IMR-90 (cell line): ENCODE results near the gene TTC16.

Experiments
- BHLHE40 ChIP-seq: fragments of 150-350 bp; IDR thresholded peaks from 2 replicates; pipeline ENCODE4 v1.6.1; 2016; ENCODE audit warnings: mild to moderate bottlenecking, low read depth, low read length
- CEBPB ChIP-seq: IDR thresholded peaks from 2 replicates; pipeline ENCODE4 v1.6.1; 2012; ENCODE audit warnings: low read depth, low read length, improper control_type of control experiment
- CTCF ChIP-seq: conservative IDR thresholded peaks from 2 replicates; pipeline ENCODE4 v1.5.1; 2012; ENCODE audit warnings: mild to moderate bottlenecking, low read depth, low read length, improper control_type of control experiment
- MAFK ChIP-seq: IDR thresholded peaks from 2 replicates; pipeline ENCODE4 v1.6.1; 2012; ENCODE audit warnings: low read depth, low read length, improper control_type of control experiment
- POLR2A ChIP-seq: IDR thresholded peaks from 2 replicates; pipeline ENCODE4 v1.6.1; 2012; ENCODE audit warnings: mild to moderate bottlenecking, low read depth, low read length
- RAD21 ChIP-seq: IDR thresholded peaks from 2 replicates; pipeline ENCODE4 v1.6.1; 2012; ENCODE audit warnings: low read length, improper control_type of control experiment
- RCOR1 ChIP-seq: IDR thresholded peaks from 2 replicates; pipeline ENCODE4 v1.6.1; 2012; ENCODE audit warnings: mild to moderate bottlenecking, low read length, improper control_type of control experiment; ENCODE audit not compliant: insufficient replicate concordance
- RFX5 ChIP-seq: IDR thresholded peaks from 2 replicates; pipeline ENCODE4 v1.8.0; 2012; ENCODE audit warnings: low read depth, mild to moderate bottlenecking, low read length, moderate library complexity
- USF2 ChIP-seq: fragments of 150-350 bp; IDR thresholded peaks from 2 replicates; pipeline ENCODE4 v1.6.1; 2017; ENCODE audit warnings: mild to moderate bottlenecking, antibody characterized with exemption, low read length, low read depth

DNA sequence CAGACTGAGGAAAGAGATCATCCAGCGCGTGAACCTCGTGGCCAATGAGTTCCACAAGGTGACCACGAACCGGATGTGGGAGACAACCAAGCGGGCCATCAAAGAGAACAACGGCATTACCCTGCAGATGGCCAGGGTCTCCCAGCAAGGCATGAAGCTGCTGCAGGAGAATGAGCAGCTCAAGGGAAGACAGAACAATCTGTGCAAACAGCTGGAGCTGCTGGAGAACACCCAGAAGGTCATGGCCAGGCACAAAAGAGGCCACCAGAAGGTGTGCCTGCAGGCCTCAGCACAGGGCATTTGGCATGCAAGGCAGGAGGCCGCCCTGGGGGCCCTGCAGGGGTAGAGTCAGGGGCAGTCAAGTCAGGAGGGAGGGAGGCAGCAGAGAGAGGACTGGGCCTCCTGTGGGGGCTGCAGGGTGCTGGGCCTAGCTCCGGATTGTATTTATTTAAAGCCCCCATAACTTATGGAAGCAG, 4.6 kb upstream of the TTC16 start:
- no peak for TF ChIP-seq USF2
- TF ChIP-seq CTCF = no peak
- TF ChIP-seq RAD21 = no peak
- no peak for TF ChIP-seq POLR2A
- TF ChIP-seq MAFK = no peak
- no peak for TF ChIP-seq BHLHE40
- no peak for TF ChIP-seq RCOR1
- TF ChIP-seq CEBPB = no peak
- no peak for TF ChIP-seq RFX5
